SK-N-MC (cell line): Measurements from ENCODE around the gene GREB1.

Source experiments
- DNase-seq: peaks from one replicate; pipeline ENCODE4 v3.0.0-alpha.2; 2011; ENCODE audit warnings: low read depth, low spot score
- H3K27ac ChIP-seq: fragments of 200-600 bp; sonication (generic); 2 replicates; pipeline ENCODE4 v1.5.1; 2016; ENCODE audit warnings: mixed run types
- H3K36me3 ChIP-seq: fragments of 200-600 bp; sonication (generic); 2 replicates; pipeline ENCODE4 v1.6.1; 2017; ENCODE audit warnings: antibody characterized with exemption, low read length, mixed read lengths; ENCODE audit not compliant: insufficient read depth
- H3K4me3 ChIP-seq: fragments of 200-600 bp; sonication (generic); 2 replicates; pipeline ENCODE4 v1.5.1; 2016
- H3K9ac ChIP-seq: fragments of 200-600 bp; sonication (generic); 2 replicates; pipeline ENCODE4 v1.8.0; 2017; ENCODE audit warnings: mixed run types, mixed read lengths; ENCODE audit not compliant: insufficient read length
- H3K9me3 ChIP-seq: fragments of 200-600 bp; sonication (generic); 2 replicates; pipeline ENCODE4 v1.6.1; 2017; ENCODE audit warnings: low read depth, mild to moderate bottlenecking, antibody characterized with exemption, low read length, moderate library complexity, mixed read lengths
- EZH2 ChIP-seq: fragments of 200-600 bp; sonication (generic); IDR thresholded peaks from one replicate; pipeline ENCODE4 v1.6.1; 2017; ENCODE audit warnings: antibody characterized with exemption
- FOXP2 ChIP-seq: optimal IDR thresholded peaks from 2 replicates; pipeline ENCODE3; 2011; ENCODE audit warnings: mild to moderate bottlenecking, moderate library complexity; ENCODE audit not compliant: insufficient read depth; ENCODE audit errors: extremely low read length, control extremely low read depth
- POLR2AphosphoS5 ChIP-seq: IDR thresholded peaks from 2 replicates; pipeline ENCODE4 v1.6.1; 2012; ENCODE audit warnings: mild to moderate bottlenecking, low read depth, low read length, borderline replicate concordance

The GREB1 gene

GRCh38 chr2:11539317-11540147, 5.7 kb downstream of the GREB1 start:
- Histone ChIP-seq H3K4me3 (no peak overlapping the region), H3K9ac (no peak overlapping the region), H3K27ac (no peak overlapping the region), H3K36me3 (no peaks in the 10 kb centered on the region), H3K9me3 (no peaks in the 10 kb centered on the region)
- TF ChIP-seq FOXP2 = no peak
- no peak for TF ChIP-seq EZH2
- TF ChIP-seq POLR2AphosphoS5 = no peak
- DNase-seq = no peak

- no peak overlapping the region for H3K9ac ChIP-seq
- no peaks in the 10 kb centered on the region for H3K36me3 ChIP-seq
- no peak for TF ChIP-seq FOXP2
- DNase-seq = no peak
- no peak overlapping the region for H3K27ac ChIP-seq
- no peak overlapping the region for H3K4me3 ChIP-seq
- H3K9me3 ChIP-seq = no peaks in the 10 kb centered on the region
These were observed 6.5 kb downstream of the GREB1 start for GRCh38 chr2:11540148-11540995.

- H3K9ac ChIP-seq = no peak overlapping the region
These were observed 7.3 kb downstream of the GREB1 start for GRCh38 chr2:11540996-11541692.

GRCh38 chr2:11541693-11542274, 7.9 kb downstream of the GREB1 start:
- Histone ChIP-seq H3K9ac (no peak overlapping the region), H3K27ac (no peak overlapping the region), H3K36me3 (no peaks in the 10 kb centered on the region), H3K9me3 (no peaks in the 10 kb centered on the region), H3K4me3 (no peak overlapping the region)
- TF ChIP-seq POLR2AphosphoS5 = no peak
- no peak for TF ChIP-seq FOXP2
- TF ChIP-seq EZH2 = no peak
- no peak for DNase-seq

More at GRCh38 chr2:11540996-11541692, 7.3 kb downstream of the GREB1 start:
- no peaks in the 10 kb centered on the region for H3K9me3 ChIP-seq
- no peaks in the 10 kb centered on the region for H3K36me3 ChIP-seq
- no peak for DNase-seq
- TF ChIP-seq FOXP2 (no peak), POLR2AphosphoS5 (no peak), EZH2 (no peak)
- H3K4me3 ChIP-seq = no peak overlapping the region
- no peak overlapping the region for H3K27ac ChIP-seq

GRCh38 chr2:11542275-11542819, 8.5 kb downstream of the GREB1 start:
- Histone ChIP-seq H3K36me3 (no peaks in the 10 kb centered on the region), H3K4me3 (no peak overlapping the region), H3K9ac (no peak overlapping the region), H3K27ac (no peak overlapping the region), H3K9me3 (no peaks in the 10 kb centered on the region)
- TF ChIP-seq POLR2AphosphoS5 (no peak), FOXP2 (no peak), EZH2 (no peak)
- DNase-seq = no peak

GRCh38 chr2:11543337-11544216, 9.7 kb downstream of the GREB1 start:
- DNase-seq = no peak
- TF ChIP-seq FOXP2 (no peak), EZH2 (no peak), POLR2AphosphoS5 (no peak)
- H3K27ac ChIP-seq = no peak overlapping the region
- H3K9ac ChIP-seq = no peak overlapping the region
- H3K9me3 ChIP-seq = no peaks in the 10 kb centered on the region
- H3K4me3 ChIP-seq = no peak overlapping the region
- H3K36me3 ChIP-seq = no peaks in the 10 kb centered on the region

- Histone ChIP-seq H3K9me3 (no peaks in the 10 kb centered on the region), H3K27ac (no peak overlapping the region), H3K9ac (no peak overlapping the region), H3K36me3 (no peaks in the 10 kb centered on the region), H3K4me3 (no peak overlapping the region)
- TF ChIP-seq FOXP2 (no peak), POLR2AphosphoS5 (no peak), EZH2 (no peak)
- DNase-seq = no peak
These were observed 12.2 kb downstream of the GREB1 start for GRCh38 chr2:11546072-11546471.
